GM19351 (cell line): Measurements from ENCODE around the gene MEN1.
"Not testable (repeated sequence)": the region's sequence is repeated elsewhere in the genome, so short reads cannot be mapped to it uniquely, and the experiment has no call there.

ENCODE experiments used
- ATAC-seq: cut with Tn5 transposase; IDR thresholded peaks from one replicate; pipeline ENCODE4 v1.9.1; 2021; ENCODE audit warnings: mild to moderate bottlenecking, moderate library complexity; ENCODE audit not compliant: unreplicated experiment

The MEN1 gene

GRCh38 chr11:64846998-64847666 is 36.8 kb upstream of the MEN1 start:
- ATAC-seq = no peak

- not testable (repeated sequence) for ATAC-seq
Measured at GRCh38 chr11:64845776-64846129, 35.4 kb upstream of the MEN1 start.

- no peak for ATAC-seq
Measured at GRCh38 chr11:64845129-64845775, 34.9 kb upstream of the MEN1 start.

GRCh38 chr11:64844330-64845128 is 34.2 kb upstream of the MEN1 start, which contains the start of gene CDC42BPG:
Gene CDC42BPG, minus strand, starts transcription at chr11:64844653. Its CDS starts 84 bp downstream, at chr11:64844569.
- ATAC-seq = no peak

GRCh38 chr11:64843686-64844329 is 33.5 kb upstream of the MEN1 start:
- no peak for ATAC-seq

GRCh38 chr11:64842851-64843685 is 32.7 kb upstream of the MEN1 start:
- ATAC-seq = no peak

- ATAC-seq = no peak
Measured at GRCh38 chr11:64842366-64842759, 32.0 kb upstream of the MEN1 start.

- ATAC-seq = no peak
Measured at GRCh38 chr11:64841592-64842365, 31.4 kb upstream of the MEN1 start.

GRCh38 chr11:64839887-64840782 is 29.8 kb upstream of the MEN1 start:
- ATAC-seq = no peak

GRCh38 chr11:64839335-64839734 is 29.0 kb upstream of the MEN1 start:
- no peak for ATAC-seq

- no peak for ATAC-seq
Measured at GRCh38 chr11:64838600-64839334, 28.4 kb upstream of the MEN1 start.

GRCh38 chr11:64837887-64838351 is 27.6 kb upstream of the MEN1 start:
- no peak for ATAC-seq

GRCh38 chr11:64836448-64837072 is 26.2 kb upstream of the MEN1 start:
- no peak for ATAC-seq

GRCh38 chr11:64835616-64836447 is 25.5 kb upstream of the MEN1 start:
- no peak for ATAC-seq

- no peak for ATAC-seq
Measured at GRCh38 chr11:64834723-64835615, 24.6 kb upstream of the MEN1 start.
